ENCODE measurements around the gene ITPR2. TPM values are rescaled to one million over a fixed set of nuclear protein-coding genes. Genes with fewer than 3 reads are reported as not detected.

ITPR2 gene
- total RNA-seq, 2 donors from 2014 or later, result 31.3 to 31.7 TPM

DNA sequence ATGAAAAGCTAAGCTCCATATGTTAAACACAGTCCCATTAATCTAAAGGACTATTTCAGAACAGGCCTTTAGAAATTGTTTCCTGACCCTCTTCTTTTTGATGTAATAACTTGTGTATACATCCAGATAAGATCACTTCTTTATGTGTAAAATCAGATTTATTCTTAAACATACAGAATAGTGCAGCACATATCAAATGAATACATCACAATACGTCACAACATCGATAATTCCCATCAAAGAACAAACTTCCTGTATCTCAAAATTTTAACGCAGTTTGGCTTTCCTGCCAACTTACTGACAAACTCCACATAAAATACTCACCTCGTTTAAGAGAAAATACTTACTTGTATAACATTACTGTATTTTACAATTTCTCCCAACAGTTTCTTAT, 108.7 kb downstream of the ITPR2 start:
- intact Hi-C loops (cut with DNase I, micrococcal nuclease), result no loop called here
- ATAC-seq (no peak), DNase-seq (no peak)

DNA sequence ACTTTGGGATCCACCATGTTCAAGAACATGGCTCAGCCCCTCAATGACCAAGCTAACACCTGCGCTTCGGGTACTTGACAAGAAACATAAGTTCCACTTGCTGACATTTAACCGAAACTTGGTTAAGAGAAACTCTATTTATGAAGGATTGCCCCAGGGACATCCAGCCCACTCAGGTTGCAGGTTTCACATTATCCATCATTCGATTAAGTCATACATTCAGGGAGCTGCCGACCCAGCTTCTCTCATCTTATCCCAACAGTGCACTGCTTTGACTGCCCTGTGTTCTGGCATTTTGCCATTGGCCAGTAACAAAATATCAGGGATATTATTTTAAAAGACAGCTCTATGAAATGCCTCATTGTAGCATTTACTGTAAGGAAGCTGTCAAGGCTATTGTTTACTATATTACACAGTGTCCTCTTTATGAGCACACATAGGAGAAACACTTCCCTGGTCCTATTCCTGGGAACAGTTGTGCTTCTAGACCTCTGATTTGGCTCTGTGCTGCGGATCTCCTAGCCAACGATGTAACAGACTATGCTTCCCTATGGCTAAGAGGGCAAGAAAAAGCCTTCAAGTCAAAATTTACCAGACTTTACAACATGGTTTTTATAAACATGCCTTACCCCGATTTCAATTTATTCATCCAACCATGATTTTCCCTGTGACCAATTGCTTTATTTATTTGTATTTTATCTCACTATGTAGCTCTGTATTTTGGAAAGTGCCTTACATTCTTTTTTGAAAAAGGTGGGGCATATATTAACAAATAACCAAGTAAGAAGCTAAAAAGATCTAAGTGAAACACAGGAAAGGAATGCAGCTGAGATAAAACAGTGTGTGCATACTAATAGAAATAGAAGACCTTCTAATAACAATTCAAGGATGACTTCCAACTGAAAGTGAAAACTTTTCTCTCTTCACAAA, 109.3 kb downstream of the ITPR2 start:
- DNase-seq, result no peak
- no peak for ATAC-seq
- intact Hi-C loops (cut with DNase I, micrococcal nuclease), result no loop called here

DNA sequence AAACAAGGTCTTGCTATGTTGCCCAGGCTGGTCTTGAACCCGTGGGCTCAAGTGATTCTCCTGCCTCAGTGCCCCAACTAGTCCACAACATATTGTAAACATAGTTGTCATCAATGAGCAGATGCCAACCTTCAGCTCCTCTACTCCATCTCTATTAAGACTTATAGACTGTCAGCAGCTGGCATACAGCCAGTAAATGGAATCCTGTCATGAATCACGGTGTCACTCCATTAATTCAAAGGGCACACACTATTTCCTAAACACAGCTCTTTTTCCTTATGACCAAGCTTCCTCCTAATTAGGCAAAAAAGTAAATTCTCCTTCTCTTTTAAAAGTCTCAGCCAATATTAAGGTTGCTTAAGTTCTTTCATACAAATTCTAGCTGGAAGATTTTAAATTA, 111.2 kb downstream of the ITPR2 start:
- DNase-seq, result no peak
- no peak for ATAC-seq
- intact Hi-C loops (cut with DNase I, micrococcal nuclease), result no loop called here

DNA sequence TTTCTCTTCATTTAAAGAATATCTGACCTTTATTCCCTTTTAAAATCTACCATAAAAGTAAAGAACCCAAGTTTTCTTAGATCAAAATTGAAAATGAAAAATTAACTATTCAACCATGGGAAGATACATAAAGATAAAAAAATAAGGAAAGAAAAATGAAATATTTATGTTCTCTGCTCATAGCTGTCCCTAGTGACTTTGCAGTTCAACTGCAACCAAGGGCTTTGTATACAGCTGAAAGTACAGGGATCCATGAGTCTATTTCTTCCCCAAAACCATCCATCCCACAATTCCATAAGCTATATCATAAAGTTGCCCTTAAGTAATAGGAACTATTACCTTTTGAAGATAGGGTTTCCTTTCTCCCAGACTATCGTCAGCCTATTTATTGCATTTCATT, 113.1 kb downstream of the ITPR2 start:
- intact Hi-C loops (cut with DNase I, micrococcal nuclease), result no loop called here
- DNase-seq (no peak), ATAC-seq (no peak)

DNA sequence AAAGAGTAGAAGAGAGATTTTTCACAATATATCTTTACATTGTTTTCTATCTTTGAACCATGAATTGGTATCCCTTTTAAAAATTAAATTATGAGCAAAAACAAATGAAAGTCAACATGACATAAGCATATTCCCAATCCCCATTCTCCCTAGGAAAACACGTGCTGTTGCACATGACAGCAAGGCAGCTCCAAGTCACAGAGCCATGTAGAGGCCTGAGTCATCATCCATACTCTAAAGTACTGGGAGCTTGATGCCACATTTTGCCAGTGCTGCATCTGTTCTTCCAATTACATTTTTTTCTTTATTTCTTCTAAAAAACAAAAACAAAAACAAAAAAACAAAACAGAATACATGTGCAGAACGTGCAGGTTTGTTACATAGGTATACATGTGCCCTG, 115.2 kb downstream of the ITPR2 start:
- intact Hi-C loops (cut with DNase I, micrococcal nuclease), result no loop called here
- no peak for ATAC-seq

DNA sequence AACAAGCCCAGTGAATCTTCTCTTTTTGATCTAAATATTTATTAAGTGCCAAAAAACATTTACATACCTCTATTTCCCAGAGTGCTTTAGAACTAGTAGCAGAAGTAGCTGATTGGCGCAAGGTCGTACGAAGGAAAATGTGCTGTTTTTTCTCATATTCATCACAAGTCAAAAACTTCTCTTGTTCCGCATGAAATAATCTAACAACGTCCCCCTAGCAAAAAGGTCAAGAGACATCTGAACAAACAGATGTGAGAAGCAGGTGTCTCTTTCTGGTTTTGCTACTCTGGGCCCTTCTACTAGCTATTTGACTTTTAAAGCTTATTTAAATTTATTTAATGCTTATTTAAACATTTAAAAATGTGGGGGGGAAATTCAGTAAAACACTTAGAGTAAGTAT, 117.8 kb downstream of the ITPR2 start:
- ATAC-seq (no peak), DNase-seq (no peak)
- intact Hi-C loops (cut with DNase I, micrococcal nuclease), result no loop called here

More for the DNA sequence above, 115.2 kb downstream of the ITPR2 start:
- no peak for DNase-seq

DNA sequence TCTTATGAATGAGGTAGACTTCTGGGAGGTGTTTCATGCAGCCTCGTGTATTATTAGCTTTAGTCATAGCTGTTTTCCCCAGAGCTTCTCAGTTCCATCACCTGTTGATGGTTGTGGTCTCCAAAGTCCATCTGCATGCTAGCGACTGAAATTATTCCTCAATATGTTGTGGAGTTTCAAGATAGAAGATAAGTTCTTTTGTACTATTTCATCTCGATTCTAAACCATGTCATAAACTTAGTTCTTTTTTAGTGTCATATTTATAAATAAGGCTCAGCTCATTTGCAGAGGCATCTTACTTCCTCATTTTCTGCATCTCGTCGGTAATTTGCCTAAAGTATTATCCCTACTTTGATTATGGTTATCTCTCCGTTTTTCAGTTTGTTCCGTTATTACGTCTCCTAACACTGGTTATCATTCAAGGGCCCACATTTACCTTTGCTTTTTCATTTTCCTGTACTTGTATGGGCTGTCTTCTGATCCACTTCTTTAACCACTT, 119.1 kb downstream of the ITPR2 start:
- intact Hi-C loops (cut with DNase I, micrococcal nuclease), result no loop called here
- DNase-seq, result no peak
- ATAC-seq, result no peak

DNA sequence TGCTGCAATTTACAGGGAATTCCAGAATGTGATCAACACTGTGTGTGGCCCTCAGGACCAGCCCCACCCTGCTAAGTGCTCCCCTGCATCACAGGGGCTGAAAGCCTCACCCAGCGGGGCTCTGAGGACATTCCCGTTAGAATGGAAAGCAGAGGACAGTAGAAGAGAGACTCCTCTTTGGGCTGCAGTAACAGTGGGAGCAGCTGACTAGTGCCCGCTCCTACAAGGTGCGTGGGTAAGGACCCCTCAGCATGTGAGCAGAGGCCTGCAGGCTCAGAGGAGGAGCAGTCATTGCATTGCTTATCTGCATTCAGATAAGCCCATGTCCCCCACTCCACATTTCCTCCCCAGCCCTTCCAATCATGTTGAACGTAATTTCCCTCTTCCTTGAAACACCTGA, 120.1 kb downstream of the ITPR2 start:
- ATAC-seq, result no peak
- intact Hi-C loops (cut with DNase I, micrococcal nuclease), result no loop called here
- DNase-seq, result no peak

DNA sequence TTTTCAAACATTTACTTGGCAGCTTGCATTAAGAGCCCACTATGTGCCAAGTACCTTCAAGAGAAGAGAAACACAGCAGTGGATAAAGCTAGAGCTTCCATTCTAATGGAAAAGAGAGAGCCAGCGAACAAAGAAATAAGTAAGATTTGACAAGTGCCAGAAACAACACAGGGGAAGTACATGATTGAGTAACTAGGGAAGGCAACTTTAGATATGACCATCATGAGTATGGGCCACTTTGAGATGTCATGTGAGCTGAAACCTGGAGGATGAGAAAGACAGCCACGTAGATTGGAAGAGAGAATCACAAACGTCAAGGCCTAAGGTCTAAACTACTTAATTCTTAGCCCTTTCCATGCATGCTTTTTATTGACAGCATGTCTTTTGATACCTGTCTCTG, 121.4 kb downstream of the ITPR2 start:
- DNase-seq (no peak), ATAC-seq (no peak)
- intact Hi-C loops (cut with DNase I, micrococcal nuclease), result no loop called here

DNA sequence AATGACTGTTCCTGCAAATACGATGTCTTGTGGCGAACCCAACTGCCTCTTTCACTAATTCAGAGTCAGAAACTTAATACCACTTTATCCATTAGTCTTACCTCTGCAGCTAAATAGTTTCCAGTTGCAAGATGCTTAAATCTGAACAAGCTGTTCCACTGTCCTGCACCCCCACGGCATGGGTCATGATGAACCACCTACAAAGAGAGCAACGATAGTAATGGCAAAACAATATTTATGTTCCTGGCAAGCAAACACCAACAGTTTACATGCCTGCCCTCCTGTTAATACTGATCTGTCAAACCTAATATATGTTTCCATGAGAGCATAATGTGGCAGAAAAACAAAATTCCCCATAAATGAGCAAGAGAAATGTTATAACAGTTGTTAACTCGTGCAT, 121.9 kb downstream of the ITPR2 start:
- ATAC-seq (no peak), DNase-seq (no peak)
- intact Hi-C loops (cut with DNase I, micrococcal nuclease), result no loop called here

DNA sequence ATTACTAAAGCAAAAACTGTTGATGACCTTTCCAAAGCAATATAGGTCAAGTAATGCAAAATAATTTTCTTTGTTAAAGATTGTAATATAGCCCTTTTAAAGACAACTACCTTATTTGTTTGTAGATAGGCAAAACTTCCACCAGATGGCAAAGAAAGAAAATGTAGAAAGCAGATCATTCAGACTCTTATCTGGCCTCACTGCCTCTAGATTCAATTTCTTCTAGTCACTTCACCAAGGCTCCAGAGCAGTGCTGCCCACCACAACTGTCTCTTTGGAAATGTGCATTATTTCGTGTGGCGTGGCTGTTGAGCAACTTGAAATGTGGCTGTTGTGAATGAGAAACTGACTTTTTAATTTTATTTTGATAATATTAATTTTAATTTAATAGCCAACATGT, 127.1 kb downstream of the ITPR2 start:
- intact Hi-C loops (cut with DNase I, micrococcal nuclease), result loop anchor here in 1 of 2 donors (10.0 kb wide), 1 partner anchor 591 kb away; no protein-coding TSS in a partner anchor
- DNase-seq (no peak), ATAC-seq (no peak)

DNA sequence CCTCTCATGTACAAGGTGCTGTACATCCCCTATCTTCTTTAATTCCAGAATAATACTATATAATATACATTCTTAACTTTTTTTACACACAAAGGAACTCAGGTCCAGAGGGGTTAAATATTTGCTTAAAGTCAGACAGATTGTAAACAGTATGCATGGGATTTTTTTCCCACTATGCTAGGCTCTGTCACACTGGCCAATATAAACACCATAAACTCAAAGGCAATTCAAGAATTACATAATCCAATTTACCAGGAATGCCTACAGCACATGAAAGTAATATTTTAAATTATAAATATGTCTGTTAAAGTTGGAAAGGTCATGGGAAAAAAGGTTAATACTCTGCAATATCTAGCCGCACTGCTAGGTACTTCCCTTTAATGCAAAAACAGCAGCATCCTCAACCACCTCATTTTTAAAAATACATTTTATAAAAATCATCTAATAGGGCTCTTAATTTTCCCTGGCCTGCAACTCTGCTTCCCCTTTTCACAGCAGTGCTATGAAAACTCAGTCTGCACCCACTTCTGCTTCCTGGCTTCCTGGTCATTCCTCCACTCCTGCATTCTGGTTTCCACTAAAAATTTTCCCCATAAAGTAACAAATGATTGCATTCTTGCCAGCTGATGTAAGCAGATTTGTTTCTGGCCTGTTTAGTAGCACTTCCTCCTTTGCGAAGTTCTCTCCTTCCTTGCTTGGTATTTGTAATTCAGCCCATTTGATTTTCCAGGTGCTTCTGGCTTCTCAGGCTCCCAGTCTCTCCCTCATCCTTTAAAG, 128.1 kb downstream of the ITPR2 start:
- ATAC-seq (peak; percentile 94), DNase-seq (no peak)
- intact Hi-C loops (cut with DNase I, micrococcal nuclease), result loop anchor here in 1 of 2 donors (10.0 kb wide), 1 partner anchor 590 kb away; no protein-coding TSS in a partner anchor

DNA sequence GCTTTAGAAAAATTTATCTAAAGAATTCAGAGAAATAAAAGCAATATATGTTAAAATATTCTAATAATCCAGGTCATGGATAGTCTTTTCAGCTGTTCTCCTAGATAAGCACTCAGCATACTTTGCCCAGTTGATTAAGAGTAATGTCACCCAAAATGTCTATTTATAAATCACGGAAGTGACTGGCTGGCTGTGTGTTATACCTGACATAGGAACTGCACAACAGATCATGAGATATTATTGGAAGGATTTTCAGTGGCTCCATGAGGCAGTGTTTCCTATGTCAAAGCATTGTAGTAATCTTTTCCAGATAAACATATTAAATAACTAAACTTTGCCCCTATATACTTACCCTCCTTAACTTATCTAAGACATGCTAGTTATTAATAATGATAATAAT, 128.8 kb downstream of the ITPR2 start:
- ATAC-seq (no peak), DNase-seq (no peak)
- intact Hi-C loops (cut with DNase I, micrococcal nuclease), result loop anchor here in 1 of 2 donors (10.0 kb wide), 1 partner anchor 589 kb away; no protein-coding TSS in a partner anchor

DNA sequence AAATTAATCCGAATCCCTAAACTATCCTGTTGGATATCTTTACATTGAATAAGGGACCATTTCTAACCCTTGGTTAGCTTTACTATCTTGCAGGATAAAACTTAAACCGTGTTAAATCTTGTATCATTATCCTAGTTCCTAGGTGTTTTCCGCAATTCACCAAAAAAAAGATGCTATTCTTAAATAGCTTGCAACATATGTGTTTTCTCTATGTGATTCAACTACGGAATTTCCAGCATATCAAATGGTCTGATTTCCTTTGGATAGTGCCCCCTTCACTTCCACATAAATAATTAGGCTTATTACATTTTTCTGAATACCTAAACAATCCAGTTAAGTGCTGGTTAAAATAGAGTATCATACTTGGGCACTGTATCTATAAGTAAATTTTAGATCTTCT, 130.3 kb downstream of the ITPR2 start:
- intact Hi-C loops (cut with DNase I, micrococcal nuclease), result loop anchor here in 1 of 2 donors (10.0 kb wide), 1 partner anchor 588 kb away; no protein-coding TSS in a partner anchor
- no peak for ATAC-seq
- no peak for DNase-seq

DNA sequence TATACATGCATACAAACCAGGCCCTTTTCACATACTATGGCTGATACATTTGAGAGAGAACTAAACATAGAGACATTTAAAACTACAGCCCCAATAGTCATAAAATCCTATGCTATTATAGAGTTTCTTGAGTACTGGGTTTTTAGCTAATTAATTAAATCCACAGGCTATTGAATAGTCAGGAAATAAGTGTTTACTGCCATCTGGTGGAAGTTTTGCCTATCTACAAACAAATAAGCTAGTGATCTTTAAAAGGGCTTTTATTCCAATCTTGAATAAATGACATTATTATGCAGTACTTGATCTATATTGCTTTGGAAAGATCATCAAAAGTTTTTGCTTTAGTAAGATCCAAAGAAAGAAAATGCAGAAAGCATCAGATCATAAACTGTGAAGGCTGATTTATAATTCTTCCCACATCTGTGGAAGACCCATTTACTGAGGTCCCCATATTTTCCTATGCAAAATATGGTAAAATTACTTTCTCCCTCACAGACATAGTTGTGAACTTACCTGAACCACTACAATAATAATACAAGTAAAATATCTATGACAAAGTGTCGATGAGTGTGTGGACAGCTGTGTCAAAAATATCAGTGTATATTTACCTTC, 131.3 kb downstream of the ITPR2 start:
- ATAC-seq (no peak), DNase-seq (no peak)
- intact Hi-C loops (cut with DNase I, micrococcal nuclease), result loop anchor here in 1 of 2 donors (10.0 kb wide), 1 partner anchor 587 kb away; no protein-coding TSS in a partner anchor

DNA sequence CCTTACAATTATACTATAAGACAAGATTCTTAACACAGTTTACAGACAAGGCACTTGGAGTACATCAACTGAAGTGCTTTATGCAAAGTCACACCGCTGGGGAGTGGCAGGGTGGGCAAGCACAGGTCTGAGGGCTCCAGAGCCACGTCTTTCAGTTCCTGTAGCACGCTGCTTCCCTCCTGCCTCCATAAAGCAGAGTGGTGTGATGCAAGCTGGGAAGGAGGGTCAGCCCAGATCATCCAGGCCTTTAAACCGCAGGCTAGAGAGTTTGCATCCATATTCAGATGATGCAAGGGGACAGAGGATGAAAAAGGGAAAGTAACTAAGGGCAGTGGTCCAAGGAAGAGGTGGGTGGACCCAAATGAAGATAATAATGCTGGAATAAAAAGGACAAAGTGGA, 132.6 kb downstream of the ITPR2 start:
- DNase-seq (no peak), ATAC-seq (no peak)
- intact Hi-C loops (cut with DNase I, micrococcal nuclease), result loop anchor here in 1 of 2 donors (10.0 kb wide), 1 partner anchor 586 kb away; no protein-coding TSS in a partner anchor

DNA sequence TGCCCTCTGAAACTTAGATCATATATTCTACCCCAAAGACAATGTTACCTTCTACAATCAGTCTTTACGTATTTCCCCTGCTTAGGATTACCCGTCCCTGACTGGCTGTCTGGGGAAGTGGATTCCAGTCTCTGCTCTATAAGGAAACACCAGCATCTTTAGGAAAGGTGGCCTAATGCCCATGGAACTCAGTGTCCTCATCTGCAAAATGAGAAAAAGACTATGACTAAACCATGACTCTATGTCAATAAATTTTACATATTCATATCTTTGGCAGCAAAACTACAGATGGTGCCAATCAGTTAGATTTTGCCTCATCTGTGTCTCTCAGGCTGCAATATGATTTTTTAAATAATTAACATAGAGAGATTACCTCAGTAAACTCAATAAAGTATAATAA, 133.8 kb downstream of the ITPR2 start:
- ATAC-seq (no peak), DNase-seq (no peak)
- intact Hi-C loops (cut with DNase I, micrococcal nuclease), result no loop called here

DNA sequence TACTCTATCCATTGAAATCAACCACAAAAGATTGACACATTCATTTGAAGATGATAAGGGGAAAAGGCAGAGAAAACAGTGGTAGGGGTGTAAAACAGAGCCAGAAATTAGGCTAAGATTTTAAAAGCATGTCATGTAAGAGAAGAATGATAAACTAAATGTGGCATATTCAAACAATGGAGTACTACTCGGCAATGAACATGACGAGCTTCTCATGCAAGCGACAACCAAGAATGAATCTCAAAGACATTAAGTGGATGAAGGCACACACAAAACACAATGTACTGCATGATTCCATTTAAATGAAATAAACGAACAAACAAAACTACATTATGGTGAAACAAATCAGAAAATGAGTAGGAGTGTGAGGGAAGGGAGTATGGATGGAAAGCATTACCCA, 134.8 kb downstream of the ITPR2 start:
- no peak for ATAC-seq
- DNase-seq, result no peak
- intact Hi-C loops (cut with DNase I, micrococcal nuclease), result no loop called here

DNA sequence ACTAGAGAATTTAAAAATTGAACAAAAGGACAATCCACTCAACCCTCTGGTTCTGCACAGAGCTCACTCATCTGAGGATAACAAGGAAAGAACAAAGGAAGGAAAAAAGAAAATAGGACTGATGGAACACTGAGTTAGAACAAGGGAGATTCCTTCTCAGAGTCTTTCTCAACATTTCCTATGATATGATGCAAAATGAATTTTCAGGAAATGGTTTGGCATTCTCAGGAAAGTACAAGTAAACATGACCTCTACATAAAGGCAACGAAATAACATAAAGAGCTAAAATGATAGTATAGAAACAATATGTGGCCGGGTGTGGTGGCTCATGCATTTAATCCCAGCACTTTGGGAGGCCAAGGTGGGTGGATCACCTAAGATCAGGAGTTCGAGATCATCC, 135.8 kb downstream of the ITPR2 start:
- ATAC-seq, result no peak
- intact Hi-C loops (cut with DNase I, micrococcal nuclease), result no loop called here
- no peak for DNase-seq
